ENCODE measurements around the gene TRNT1. TPM values are rescaled to one million over a fixed set of nuclear protein-coding genes. Genes with fewer than 3 reads are reported as not detected.

Gene TRNT1
- total and polyA plus RNA-seq, 4 donors: 10.0 to 37.6 (median 16.5) TPM

DNA sequence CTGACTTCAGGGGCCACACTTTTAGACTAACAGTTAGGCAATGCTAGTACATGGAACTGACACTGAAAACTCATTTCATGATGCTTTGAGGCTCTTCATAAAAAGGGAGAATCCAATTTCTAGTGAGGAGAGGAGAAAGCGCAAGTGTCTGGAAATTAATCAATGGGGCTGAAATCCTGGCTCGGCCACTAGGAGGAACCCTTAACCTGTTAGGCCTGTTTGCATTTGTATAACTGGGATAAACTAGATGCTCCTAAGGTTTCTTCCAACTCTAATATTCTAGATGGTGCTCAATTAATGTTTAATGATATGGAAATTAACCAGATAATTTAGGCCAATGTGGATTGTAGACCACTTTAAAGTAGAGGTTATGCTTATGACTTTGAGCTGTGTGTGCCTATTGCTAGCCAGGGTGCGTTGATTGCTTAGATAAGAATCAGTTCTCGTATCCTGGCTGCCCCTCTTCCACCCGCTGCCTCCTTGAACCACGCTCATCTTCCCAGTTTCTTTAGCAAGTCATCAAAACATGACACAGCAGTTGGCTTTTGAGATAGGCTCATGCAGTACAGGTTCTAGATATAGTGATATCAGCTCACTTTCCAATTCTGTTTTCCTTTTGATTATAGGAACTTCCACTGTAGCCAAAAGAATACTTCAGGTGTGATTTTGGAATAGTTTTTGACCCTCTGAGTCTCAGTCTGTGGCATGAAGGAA lies 69.6 kb downstream of the TRNT1 start:
- Histone ChIP-seq H3K27me3 (ENCODE audit: control insufficient read depth in 3 of 3, insufficient read depth in 3 of 3, low read length in 2 of 3) (peaks cover 0 to 3% (median 3%) of the 10 kb centered on the region in 3 donors), H3K36me3 (ENCODE audit: control insufficient read depth in 4 of 4, insufficient read depth in 4 of 4, low read length in 4 of 4) (no peaks in the 10 kb centered on the region), H3K9ac (ENCODE audit: insufficient read depth in 1 of 2, low read length in 2 of 2) (no peak overlapping the region), H3K9me3 (ENCODE audit: control insufficient read depth in 4 of 4, insufficient read depth in 3 of 4, low read length in 3 of 4) (no peaks in the 10 kb centered on the region), H3K27ac (ENCODE audit: low read depth in 1 of 2, low read length in 1 of 2) (no peak overlapping the region), H3K4me3 (no peak overlapping the region), H3K4me1 (ENCODE audit: control insufficient read depth in 5 of 5, insufficient read depth in 5 of 5, low read length in 5 of 5) (peaks cover 0 to 26% (median 0%) of the 10 kb centered on the region in 5 donors)
- ATAC-seq (ENCODE audit: insufficient read depth, low FRiP score) (no peak), DNase-seq (peak in 1 of 3 donors; percentile 26)
- TF ChIP-seq, protein P1, sequence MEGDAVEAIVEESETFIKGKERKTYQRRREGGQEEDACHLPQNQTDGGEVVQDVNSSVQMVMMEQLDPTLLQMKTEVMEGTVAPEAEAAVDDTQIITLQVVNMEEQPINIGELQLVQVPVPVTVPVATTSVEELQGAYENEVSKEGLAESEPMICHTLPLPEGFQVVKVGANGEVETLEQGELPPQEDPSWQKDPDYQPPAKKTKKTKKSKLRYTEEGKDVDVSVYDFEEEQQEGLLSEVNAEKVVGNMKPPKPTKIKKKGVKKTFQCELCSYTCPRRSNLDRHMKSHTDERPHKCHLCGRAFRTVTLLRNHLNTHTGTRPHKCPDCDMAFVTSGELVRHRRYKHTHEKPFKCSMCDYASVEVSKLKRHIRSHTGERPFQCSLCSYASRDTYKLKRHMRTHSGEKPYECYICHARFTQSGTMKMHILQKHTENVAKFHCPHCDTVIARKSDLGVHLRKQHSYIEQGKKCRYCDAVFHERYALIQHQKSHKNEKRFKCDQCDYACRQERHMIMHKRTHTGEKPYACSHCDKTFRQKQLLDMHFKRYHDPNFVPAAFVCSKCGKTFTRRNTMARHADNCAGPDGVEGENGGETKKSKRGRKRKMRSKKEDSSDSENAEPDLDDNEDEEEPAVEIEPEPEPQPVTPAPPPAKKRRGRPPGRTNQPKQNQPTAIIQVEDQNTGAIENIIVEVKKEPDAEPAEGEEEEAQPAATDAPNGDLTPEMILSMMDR (IDR thresholded peaks at IDR 0.05; ENCODE audit: control extremely low read depth, extremely low read depth): no peak
- WGBS, 2 donors: 44 to 52% methylated on average over 6 of the region's 6 CpGs

Small RNA genes within 50 kb of the gene (small RNA-seq; reads per million reads assigned to genes)
- gene RF00416 (ENCODE audit: low replicate concordance): not detected

Other genes starting within 250 kb of the TRNT1 start
- gene IL5RA, start 16.6 kb upstream of the TRNT1 start, total RNA-seq: 10 to 100 TPM; 13.8 to 23.3 TPM
- 1 to 10 TPM; 1.1 to 1.6 TPM for gene IL5RA, start 16.6 kb upstream of the TRNT1 start, polyA plus RNA-seq
- 100 to 1,000 TPM in 1 of 2 donors, 10 to 100 TPM in 1; 32.1 to 132 TPM for gene CRBN, start 52.8 kb downstream of the TRNT1 start, total RNA-seq
- 10 to 100 TPM; 20.9 to 29.3 TPM for gene CRBN, start 52.8 kb downstream of the TRNT1 start, polyA plus RNA-seq